Measurements from ENCODE around the gene DEFB112. TPM values are rescaled to one million over a fixed set of nuclear protein-coding genes. Genes with fewer than 3 reads are reported as not detected.

DEFB112 gene
- total RNA-seq, 1 experiment from 2014 or later = not detected

DNA sequence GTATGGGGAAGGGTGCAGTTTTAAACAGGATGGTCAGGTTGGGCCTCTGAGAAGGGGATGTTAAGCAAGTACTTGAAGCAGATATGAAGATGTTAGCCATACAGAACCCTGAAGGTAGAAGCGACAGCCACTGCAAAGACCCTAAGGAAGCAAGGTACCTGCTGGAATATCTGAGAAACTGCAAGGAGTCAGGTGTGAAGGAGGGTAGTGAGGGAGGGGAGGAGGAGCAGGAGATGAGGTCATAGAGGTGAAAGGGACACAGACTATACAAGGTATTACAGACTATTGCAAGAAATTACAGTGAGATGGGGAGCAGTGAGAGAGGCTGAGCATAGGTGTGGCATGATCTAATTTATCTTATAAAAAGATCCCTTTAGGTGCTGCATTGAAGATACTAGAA is 22.2 kb upstream of the DEFB112 start:
- BruUV-seq (replicated peaks) = no TSS peak
- no peak overlapping the region for H3K27ac ChIP-seq (ENCODE audit: low read length)
- CTCF ChIA-PET = no interaction called here
- H3K36me3 ChIP-seq (ENCODE audit: control insufficient read depth, insufficient read depth, low read length) = no peaks in the 10 kb centered on the region
- no peak overlapping the region for H3K4me3 ChIP-seq (ENCODE audit: low read depth in 2 of 2, low read length in 2 of 2)
- DNase-seq (ENCODE audit: low read depth, low spot score) (no peak), ATAC-seq (no peak)
- in situ Hi-C loops (cut with HindIII; ENCODE audit: low pct_unique_long_range_greater_than_20kb, low sequenced_read_pairs) = no loop called here
- POLR2A ChIA-PET = no interaction called here
- TF ChIP-seq TCF7L2 (IDR thresholded peaks at IDR 0.05; ENCODE audit: low read depth, low read length) (no peak), CTCF (IDR thresholded peaks at IDR 0.05) (no peak), POLR2AphosphoS5 (IDR thresholded peaks at IDR 0.05; ENCODE audit: low read depth, low read length) (no peak), SIN3A (IDR thresholded peaks at IDR 0.05; ENCODE audit: borderline replicate concordance, insufficient read depth, low read depth, low read length) (no peak)
- TF ChIP-seq, protein P1, sequence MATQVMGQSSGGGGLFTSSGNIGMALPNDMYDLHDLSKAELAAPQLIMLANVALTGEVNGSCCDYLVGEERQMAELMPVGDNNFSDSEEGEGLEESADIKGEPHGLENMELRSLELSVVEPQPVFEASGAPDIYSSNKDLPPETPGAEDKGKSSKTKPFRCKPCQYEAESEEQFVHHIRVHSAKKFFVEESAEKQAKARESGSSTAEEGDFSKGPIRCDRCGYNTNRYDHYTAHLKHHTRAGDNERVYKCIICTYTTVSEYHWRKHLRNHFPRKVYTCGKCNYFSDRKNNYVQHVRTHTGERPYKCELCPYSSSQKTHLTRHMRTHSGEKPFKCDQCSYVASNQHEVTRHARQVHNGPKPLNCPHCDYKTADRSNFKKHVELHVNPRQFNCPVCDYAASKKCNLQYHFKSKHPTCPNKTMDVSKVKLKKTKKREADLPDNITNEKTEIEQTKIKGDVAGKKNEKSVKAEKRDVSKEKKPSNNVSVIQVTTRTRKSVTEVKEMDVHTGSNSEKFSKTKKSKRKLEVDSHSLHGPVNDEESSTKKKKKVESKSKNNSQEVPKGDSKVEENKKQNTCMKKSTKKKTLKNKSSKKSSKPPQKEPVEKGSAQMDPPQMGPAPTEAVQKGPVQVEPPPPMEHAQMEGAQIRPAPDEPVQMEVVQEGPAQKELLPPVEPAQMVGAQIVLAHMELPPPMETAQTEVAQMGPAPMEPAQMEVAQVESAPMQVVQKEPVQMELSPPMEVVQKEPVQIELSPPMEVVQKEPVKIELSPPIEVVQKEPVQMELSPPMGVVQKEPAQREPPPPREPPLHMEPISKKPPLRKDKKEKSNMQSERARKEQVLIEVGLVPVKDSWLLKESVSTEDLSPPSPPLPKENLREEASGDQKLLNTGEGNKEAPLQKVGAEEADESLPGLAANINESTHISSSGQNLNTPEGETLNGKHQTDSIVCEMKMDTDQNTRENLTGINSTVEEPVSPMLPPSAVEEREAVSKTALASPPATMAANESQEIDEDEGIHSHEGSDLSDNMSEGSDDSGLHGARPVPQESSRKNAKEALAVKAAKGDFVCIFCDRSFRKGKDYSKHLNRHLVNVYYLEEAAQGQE (IDR thresholded peaks at IDR 0.05; ENCODE audit: insufficient read depth in 1 of 2, low read depth in 2 of 2, low read length in 1 of 2) = no peak
- H3K4me1 ChIP-seq (ENCODE audit: control insufficient read depth, insufficient read depth, low read length) = no peaks in the 10 kb centered on the region
- H3K9me3 ChIP-seq (ENCODE audit: control insufficient read depth, insufficient read depth, low read depth, low read length) = no peaks in the 10 kb centered on the region
- no peaks in the 10 kb centered on the region for H3K27me3 ChIP-seq (ENCODE audit: control insufficient read depth, insufficient read depth, low read length)
- intact Hi-C loops (cut with micrococcal nuclease; ENCODE audit: unreplicated experiment) = no loop called here

DNA sequence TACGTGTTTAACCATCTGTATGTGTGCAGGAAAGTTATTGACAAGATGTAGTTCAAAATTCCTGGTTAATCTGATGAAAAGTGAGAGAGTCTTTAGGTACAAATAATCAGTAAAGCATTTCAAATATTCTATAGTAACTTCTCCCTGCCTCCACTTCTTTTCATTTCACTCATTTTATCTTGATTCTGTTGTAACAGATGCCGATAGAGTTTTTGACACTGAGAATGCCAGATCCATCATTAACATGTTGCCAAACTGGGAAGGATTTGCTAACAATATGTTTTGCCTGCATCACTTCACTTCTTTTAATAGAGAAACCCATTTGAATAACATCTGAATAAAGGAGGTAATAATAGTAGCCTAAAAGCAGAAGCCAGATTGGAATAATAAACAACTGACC is 20.4 kb upstream of the DEFB112 start:
- no peaks in the 10 kb centered on the region for H3K36me3 ChIP-seq (ENCODE audit: control insufficient read depth, insufficient read depth, low read length)
- no peak for TF ChIP-seq POLR2AphosphoS5 (IDR thresholded peaks at IDR 0.05; ENCODE audit: low read depth, low read length)
- no peak for TF ChIP-seq CTCF (IDR thresholded peaks at IDR 0.05)
- TF ChIP-seq TCF7L2 (IDR thresholded peaks at IDR 0.05; ENCODE audit: low read depth, low read length) = no peak
- TF ChIP-seq SIN3A (IDR thresholded peaks at IDR 0.05; ENCODE audit: borderline replicate concordance, insufficient read depth, low read depth, low read length) = no peak
- TF ChIP-seq, protein P1 (IDR thresholded peaks at IDR 0.05; ENCODE audit: insufficient read depth in 1 of 2, low read depth in 2 of 2, low read length in 1 of 2) = no peak
- no TSS peak for BruUV-seq (replicated peaks)
- ChIA-PET CTCF (no interaction called here), POLR2A (no interaction called here)
- no peaks in the 10 kb centered on the region for H3K9me3 ChIP-seq (ENCODE audit: control insufficient read depth, insufficient read depth, low read depth, low read length)
- intact Hi-C loops (cut with micrococcal nuclease; ENCODE audit: unreplicated experiment) = no loop called here
- no peaks in the 10 kb centered on the region for H3K4me1 ChIP-seq (ENCODE audit: control insufficient read depth, insufficient read depth, low read length)
- in situ Hi-C loops (cut with HindIII; ENCODE audit: low pct_unique_long_range_greater_than_20kb, low sequenced_read_pairs) = no loop called here
- no peak overlapping the region for H3K4me3 ChIP-seq (ENCODE audit: low read depth in 2 of 2, low read length in 2 of 2)
- ATAC-seq = no peak
- no peaks in the 10 kb centered on the region for H3K27me3 ChIP-seq (ENCODE audit: control insufficient read depth, insufficient read depth, low read length)
- DNase-seq (ENCODE audit: low read depth, low spot score) = no peak
- no peak overlapping the region for H3K27ac ChIP-seq (ENCODE audit: low read length)
